Measurements from ENCODE around the gene ERVV-1.

ERVV-1 gene

GRCh38 chr19:52995711-52996110 lies 18.0 kb upstream of the ERVV-1 start:
- no peak overlapping the region for H3K4me3 ChIP-seq (replicated peaks; ENCODE audit: insufficient read depth, low read length)

GRCh38 chr19:52997975-52998374 lies 15.7 kb upstream of the ERVV-1 start:
- Histone ChIP-seq H3K4me3 (replicated peaks; ENCODE audit: insufficient read depth, low read length) (no peak overlapping the region), H3K27ac (replicated peaks) (no peak overlapping the region), H3K27me3 (ENCODE audit: insufficient read depth, poor library complexity, severe bottlenecking) (no peaks in the 10 kb centered on the region)
- TF ChIP-seq CTCF (IDR thresholded peaks at IDR 0.05; ENCODE audit: insufficient read depth, low read length) (no peak), POLR2AphosphoS5 (IDR thresholded peaks at IDR 0.05; ENCODE audit: low read depth) (no peak), REST (IDR thresholded peaks at IDR 0.05; ENCODE audit: insufficient replicate concordance, low read depth) (no peak), GABPA (IDR thresholded peaks at IDR 0.05; ENCODE audit: low read depth) (no peak), SPI1 (IDR thresholded peaks at IDR 0.05; ENCODE audit: borderline replicate concordance, low read depth) (no peak)
- no peak for DNase-seq (ENCODE audit: low read depth in 1 of 2, low spot score in 1 of 2)

More at GRCh38 chr19:52995711-52996110, 18.0 kb upstream of the ERVV-1 start:
- no peak overlapping the region for H3K27ac ChIP-seq (replicated peaks)
- no peaks in the 10 kb centered on the region for H3K27me3 ChIP-seq (ENCODE audit: insufficient read depth, poor library complexity, severe bottlenecking)
- DNase-seq (ENCODE audit: low read depth in 1 of 2, low spot score in 1 of 2), result no peak
- TF ChIP-seq POLR2AphosphoS5 (IDR thresholded peaks at IDR 0.05; ENCODE audit: low read depth) (no peak), GABPA (IDR thresholded peaks at IDR 0.05; ENCODE audit: low read depth) (no peak), SPI1 (IDR thresholded peaks at IDR 0.05; ENCODE audit: borderline replicate concordance, low read depth) (no peak), CTCF (IDR thresholded peaks at IDR 0.05; ENCODE audit: insufficient read depth, low read length) (no peak), REST (IDR thresholded peaks at IDR 0.05; ENCODE audit: insufficient replicate concordance, low read depth) (no peak)

GRCh38 chr19:53002479-53002878 lies 11.2 kb upstream of the ERVV-1 start:
- no peak overlapping the region for H3K27ac ChIP-seq (replicated peaks)
- no peak overlapping the region for H3K4me3 ChIP-seq (replicated peaks; ENCODE audit: insufficient read depth, low read length)
- no peak for DNase-seq (ENCODE audit: low read depth in 1 of 2, low spot score in 1 of 2)
- H3K27me3 ChIP-seq (ENCODE audit: insufficient read depth, poor library complexity, severe bottlenecking), result no peaks in the 10 kb centered on the region
- TF ChIP-seq GABPA (IDR thresholded peaks at IDR 0.05; ENCODE audit: low read depth) (no peak), SPI1 (IDR thresholded peaks at IDR 0.05; ENCODE audit: borderline replicate concordance, low read depth) (no peak), CTCF (IDR thresholded peaks at IDR 0.05; ENCODE audit: insufficient read depth, low read length) (no peak), REST (IDR thresholded peaks at IDR 0.05; ENCODE audit: insufficient replicate concordance, low read depth) (no peak), POLR2AphosphoS5 (IDR thresholded peaks at IDR 0.05; ENCODE audit: low read depth) (no peak)
